Measurements from ENCODE around the gene TEDDM1. TPM values are rescaled to one million over a fixed set of nuclear protein-coding genes. Genes with fewer than 3 reads are reported as not detected.

TEDDM1 gene, protein sequence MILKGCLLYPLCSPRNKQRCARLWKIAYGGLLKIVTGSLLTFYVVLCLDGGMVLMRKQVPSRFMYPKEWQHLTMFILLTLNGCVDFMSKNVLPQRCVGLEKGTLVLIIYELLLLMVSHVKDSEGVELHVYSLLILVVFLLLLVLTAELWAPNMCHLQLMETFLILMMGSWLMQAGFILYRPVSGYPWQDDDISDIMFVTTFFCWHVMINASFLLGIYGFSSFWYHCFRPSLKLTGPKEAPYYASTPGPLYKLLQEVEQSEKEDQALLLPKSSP
- total RNA-seq = not detected in 2 replicates

DNA sequence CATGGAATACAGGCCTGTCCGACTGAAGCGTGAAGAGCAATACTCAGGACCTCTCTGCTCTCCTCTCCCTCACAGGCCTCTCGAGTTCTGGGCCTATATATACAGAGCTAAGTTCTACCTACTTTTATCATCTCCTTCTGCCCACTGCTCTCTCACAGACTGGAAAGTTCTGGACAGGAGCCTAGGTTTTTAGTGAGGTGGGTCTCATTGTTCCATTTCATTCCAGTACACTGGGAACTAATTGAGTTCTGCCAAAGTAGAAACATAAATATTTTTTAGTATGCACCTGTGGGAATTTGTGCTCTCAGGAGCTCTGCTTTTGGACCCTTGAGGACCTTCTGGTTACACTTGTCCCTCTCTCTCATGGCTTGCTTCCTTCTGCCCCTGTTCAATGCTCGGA lies at the start of gene TEDDM1:
Gene TEDDM1, minus strand, starts transcription at position 101 of the 400 bp plus-strand sequence. CDS start 182 bp downstream, outside the sequence.
- intact Hi-C loops (cut with micrococcal nuclease) = no loop called here

DNA sequence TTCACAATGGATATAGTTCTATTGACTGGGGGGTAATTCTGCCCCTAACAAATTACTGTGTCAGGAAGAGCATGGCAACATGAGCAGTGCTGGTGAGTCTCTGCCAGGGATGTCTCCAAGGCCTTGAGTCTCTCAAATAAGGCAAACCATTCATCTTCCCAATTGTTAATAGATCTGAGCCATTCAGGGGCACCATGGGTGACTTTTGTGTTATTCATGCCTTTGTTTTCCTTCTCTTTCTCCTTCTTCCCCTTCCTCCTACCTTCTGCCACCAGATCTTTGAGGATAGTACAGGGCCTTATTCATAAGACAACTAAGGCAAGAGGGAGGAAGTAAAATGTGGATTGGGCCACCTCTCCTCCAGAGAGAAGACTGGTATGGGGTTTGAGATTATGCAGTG lies 49.6 kb upstream of the TEDDM1 start, which contains the start of gene RGSL1:
Gene RGSL1, plus strand, starts transcription at position 60 of the 400 bp plus-strand sequence. Its CDS starts 20 bp downstream, at position 80.
- intact Hi-C loops (cut with micrococcal nuclease) = no loop called here

DNA sequence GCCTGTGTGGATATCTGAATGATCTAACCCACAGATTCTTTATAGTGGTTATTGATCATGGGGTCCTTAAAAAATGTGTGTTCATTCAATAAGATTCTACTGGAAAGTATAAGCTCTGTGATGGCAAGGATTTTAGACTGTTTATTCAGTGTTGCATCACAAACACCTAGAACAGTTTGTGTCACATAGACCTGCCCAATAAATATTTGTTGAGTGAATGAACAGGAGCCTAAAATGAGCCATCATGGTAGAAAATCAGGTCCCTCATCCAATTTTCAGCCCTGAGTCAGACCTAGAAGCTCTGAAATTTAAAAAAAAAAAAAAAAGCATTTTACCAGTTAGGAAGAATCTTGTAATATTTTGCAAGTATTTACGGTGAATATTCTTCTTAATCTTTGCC lies 47.2 kb upstream of the TEDDM1 start:
- intact Hi-C loops (cut with micrococcal nuclease) = loop anchor here (2.0 kb wide), 2 partner anchors 141 to 391 kb away; partner anchors contain the start of genes DHX9 and RNASEL

DNA sequence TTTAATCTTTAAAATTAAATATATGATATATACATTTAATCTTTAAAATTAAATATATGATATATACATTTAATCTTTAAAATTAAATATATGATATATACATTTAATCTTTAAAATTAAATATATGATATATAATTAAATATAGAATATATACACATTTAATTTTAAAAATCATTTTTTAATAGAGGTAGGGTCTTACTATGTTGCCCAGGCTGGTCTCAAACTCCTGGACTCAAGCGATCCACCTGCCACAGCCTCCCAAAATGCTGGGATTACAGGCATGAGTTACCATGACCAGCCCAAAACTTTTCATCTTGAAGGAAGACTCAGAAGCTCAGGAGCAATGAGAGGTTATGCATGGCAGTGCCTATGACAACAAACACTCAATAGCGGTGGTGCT lies 46.7 kb upstream of the TEDDM1 start:
- intact Hi-C loops (cut with micrococcal nuclease) = loop anchor here (2.0 kb wide), 2 partner anchors 142 to 392 kb away; partner anchors contain the start of genes DHX9 and RNASEL

DNA sequence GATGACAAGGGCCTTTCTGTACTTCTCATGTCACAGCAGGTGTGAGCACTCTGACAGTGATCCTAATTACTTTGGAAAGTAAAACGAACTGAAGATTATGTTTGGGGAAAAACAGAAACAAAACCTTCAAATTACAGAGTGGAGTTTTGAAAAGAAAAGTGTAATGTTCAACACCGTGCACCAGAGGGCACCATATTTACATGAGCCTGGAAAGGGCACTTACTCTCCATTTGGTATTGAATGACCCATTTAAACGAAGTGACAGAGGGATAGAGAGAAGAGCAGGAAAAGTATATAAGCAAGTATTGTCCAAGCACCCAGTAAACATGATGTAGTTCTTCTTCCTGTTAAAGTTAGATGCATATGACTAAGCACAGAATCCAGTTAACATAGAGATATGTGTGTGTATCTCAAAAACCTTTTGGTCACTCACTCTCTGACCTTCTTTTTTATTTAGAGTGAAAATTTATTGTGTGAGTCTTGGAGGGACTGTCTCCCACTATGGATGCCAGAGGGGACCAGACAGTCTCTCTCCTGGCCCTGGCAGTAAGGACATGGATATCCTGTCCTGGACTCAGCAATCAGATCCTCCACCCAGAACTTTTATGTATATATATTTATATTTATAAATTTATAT lies 45.7 kb upstream of the TEDDM1 start:
- intact Hi-C loops (cut with micrococcal nuclease) = loop anchor here (1.0 to 2.0 kb wide), 6 partner anchors 143 to 393 kb away; partner anchors contain the start of genes DHX9, NPL and RNASEL

DNA sequence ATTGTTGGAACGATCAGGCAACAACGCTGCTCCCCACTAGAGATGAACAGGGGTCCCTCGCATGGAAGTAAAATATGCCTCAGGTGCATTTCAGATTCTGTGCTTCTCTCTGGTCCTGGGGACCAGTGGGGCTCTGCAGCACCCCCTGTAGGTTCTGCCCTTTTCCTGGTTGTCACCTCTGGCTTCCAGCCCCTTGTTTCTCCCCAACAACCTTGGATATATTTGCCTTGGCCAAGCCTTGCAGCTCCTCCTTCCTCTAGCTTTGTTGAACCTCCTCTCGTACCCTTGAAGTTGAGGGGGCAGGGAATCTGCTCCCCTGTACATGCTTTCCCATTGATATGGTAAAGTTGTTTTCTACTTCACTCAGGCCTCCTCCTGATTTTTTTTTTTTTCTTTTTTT lies 44.0 kb upstream of the TEDDM1 start:
- intact Hi-C loops (cut with micrococcal nuclease) = no loop called here

DNA sequence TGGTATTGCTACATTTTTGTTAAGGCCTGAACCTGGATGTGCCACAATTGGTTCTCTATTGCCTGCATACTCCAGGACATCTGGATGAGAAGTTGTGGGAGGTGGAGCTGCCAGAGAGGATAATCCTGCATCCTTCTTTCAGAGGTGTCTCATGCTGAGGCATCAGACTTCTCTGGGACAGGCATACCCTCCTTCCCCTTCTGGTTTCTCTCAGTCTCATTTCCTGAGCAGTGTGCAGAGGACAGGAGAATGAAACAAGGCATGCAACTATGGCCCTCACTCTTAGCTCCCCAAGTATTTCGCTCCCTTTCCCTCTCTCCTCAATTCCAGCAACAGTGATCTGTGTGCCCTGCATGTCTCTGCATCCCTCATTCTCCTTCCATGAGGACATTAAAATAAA lies 41.9 kb upstream of the TEDDM1 start:
- intact Hi-C loops (cut with micrococcal nuclease) = no loop called here

DNA sequence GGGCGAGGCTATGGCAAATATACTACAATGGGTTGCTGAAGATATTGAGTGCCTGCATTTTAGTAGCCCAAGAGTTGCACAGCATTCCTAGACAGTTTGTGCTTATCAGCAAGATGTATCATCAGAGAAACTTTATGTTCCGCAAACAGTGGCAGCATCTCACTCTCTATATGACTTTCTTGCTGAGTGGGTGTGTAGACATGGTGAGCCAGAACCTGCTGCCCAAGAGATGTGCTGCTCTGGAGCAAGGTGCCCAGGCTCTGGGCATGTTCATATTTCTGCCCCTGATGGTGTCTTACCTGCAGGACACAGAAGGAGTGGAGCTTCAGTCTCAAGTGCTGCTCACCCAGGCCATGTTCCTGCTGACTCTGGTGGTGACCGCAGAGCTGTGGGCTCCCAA lies 41.3 kb upstream of the TEDDM1 start:
- intact Hi-C loops (cut with micrococcal nuclease) = no loop called here

DNA sequence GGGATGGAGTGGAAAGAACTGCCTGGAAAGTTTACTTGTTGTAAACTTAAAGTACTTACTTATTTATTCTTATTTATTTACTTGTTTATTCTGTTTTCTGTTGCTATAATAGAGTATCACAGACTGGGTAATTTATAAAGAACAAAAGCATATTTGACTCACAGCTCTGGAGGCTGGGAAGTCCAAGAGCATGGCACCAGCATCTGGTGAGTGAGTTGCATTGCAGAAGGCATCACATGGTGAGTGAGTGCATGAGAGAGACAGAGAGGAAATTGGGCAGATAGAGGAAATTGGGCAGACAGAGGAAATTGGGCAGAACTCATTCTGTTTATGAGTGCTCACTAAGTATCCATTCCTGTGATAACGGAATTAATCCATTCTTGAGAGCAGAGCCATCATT lies 37.9 kb upstream of the TEDDM1 start:
- intact Hi-C loops (cut with micrococcal nuclease) = no loop called here

DNA sequence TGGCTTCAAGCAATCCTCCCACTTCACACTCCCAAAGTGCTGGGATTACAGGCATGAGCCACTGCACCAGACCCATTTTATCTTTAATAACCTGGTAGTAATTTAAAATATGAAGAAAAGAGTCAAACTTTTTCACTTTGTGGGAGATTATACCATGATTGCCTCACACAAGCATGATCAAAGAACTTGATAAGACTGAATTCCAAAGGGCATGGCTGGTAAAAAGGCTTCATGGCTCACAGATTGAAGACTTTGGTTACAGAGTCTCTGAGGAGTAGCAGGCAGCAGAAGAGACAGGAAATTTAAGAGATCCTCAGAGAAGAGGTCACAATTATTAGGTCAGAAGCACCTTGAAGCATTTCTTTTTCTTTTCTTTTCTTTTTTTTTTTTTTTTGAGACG lies 33.1 kb upstream of the TEDDM1 start:
- intact Hi-C loops (cut with micrococcal nuclease) = no loop called here

DNA sequence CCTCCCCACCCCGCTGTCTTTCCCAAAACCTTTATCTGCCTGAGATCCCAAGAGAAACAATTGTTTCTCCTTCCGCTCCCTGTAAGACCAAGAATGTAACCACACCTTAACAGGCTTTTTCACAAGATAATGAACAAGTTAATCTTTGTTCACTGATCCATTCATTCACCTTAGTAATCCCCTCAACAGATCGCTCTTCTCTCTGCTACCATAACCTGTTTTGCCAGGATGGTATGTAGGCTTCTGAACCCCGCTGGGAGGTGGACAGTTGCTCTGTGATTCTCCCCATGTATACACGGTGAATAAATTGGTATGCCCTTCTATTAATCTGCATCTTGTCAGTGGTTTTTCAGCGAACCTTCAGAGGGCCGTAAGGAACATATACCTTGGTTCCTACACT lies 30.8 kb upstream of the TEDDM1 start:
- intact Hi-C loops (cut with micrococcal nuclease) = loop anchor here (2.0 kb wide), 2 partner anchors 34 to 158 kb away; partner anchors contain the start of gene RNASEL

DNA sequence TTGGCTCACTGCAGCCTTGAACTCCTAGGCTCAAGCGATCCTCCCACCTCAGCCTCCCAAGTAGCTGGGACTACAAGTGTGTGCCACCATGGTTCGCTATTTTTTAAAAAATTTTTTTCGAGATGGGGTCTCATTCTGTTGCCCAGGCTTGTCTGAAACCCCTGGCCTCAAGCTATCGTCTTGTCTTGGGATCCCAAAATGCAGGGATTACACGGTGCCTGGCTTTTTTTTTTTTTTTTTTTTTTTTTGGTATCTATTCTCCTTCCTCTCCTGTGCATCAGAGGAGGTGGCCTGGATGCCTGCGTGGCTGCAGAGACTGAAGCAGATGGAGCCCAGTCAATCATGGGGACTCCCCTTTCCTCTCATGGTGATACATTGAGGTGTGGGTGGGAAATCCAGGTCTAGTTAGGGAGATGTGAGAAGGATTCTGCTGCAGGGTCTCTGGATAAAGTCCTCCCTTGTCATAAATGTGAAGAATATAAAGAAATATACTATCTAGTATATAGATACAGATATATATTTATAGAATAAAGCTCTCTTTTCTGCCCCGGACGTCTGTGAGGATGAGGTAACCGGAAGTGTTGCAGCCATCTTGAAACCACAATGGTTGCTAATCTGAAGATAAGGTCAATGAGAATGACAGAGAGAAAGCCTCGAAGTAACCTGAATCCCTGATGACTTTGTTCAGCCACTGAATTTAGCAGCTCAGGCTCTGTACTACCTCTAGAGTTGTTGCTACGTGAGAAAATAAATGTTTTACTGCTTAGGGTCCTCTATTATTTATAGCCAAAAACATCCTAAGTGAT lies 30.0 kb upstream of the TEDDM1 start:
- intact Hi-C loops (cut with micrococcal nuclease) = loop anchor here (1.0 to 2.0 kb wide), 3 partner anchors 34 to 346 kb away; partner anchors contain the start of gene RNASEL

DNA sequence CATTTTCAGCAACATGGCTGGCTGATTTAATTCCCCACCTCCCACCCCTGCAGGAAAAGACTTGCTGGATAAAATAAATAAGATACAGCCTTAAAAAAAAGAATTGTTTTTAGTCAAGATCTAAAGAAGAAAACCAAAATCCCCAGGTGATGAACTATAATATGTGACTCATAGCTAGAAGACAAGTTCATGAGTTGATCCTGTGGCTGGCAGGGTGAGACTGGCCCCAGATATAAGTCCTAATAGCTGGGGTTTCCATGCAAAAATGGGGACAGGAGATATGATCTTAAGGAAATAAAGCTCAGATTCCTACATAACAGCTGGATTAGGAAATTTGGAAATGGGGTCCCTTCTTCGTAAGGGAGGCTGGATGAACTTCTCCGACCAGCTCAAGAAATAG lies 27.6 kb upstream of the TEDDM1 start:
- intact Hi-C loops (cut with micrococcal nuclease) = no loop called here

DNA sequence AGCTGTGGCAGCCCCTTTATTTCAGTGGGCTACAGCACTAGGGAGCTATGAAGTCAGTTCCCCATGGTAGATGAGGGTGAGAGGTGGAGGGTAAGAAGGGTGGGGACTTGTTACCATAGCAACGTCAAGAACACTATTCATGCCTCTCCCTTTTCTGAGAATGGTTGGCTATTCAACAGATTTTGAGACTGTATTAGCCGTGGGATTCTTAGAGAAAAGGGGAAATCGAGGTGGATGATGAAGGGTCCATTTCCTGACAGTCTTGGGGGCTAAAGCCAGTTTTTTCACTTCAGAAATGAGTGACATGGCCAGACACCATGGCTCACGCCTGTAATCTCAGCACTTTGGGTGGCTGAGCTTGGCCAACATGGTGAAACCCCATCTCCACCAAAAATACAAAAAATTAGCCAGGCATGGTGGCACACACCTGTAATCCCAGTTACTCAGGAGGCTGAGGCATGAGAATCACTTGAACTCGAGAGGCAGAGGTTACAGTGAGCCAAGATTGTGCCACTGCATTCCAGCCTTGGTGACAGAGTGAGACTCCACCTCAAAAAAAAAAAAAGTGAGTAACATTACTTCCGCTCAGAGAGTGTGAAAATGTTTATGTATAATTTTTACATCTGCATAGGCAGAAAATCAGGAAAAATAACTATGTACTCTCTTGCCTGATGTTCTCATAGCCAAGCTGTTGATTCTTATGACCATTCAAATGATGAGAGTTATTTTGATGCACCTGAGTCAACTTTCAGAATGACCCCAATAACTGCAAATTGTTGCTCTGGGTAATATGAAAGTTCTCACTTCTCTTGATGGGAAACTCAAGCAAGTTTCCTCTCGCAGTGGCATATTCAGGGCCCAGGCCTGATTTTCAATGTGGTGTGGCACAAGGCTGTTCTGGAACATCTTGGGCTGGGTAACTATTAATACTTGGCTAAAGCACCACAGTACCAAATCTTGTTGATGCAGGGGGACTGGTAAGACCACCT lies 26.3 kb upstream of the TEDDM1 start:
- intact Hi-C loops (cut with micrococcal nuclease) = no loop called here

DNA sequence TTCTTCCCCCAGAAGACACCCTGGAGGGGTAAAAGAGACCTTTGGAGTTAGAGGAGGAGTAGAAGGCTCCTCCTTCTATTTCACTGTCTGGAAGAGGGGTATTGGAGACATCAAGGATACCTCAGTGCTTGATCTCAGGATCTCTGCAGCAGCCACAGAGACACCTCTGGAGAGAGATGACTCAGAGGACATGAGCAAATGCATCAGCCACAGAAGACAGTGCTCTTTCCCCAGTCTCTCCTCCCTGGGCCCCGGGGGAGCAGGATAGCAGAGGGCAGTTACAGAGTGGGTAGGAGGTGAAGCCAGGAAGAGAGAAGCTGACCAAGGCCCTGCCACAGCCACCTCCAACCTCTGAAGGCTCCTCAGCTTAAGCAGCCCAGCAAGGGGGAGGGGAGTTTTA lies 15.3 kb upstream of the TEDDM1 start:
- intact Hi-C loops (cut with micrococcal nuclease) = no loop called here

DNA sequence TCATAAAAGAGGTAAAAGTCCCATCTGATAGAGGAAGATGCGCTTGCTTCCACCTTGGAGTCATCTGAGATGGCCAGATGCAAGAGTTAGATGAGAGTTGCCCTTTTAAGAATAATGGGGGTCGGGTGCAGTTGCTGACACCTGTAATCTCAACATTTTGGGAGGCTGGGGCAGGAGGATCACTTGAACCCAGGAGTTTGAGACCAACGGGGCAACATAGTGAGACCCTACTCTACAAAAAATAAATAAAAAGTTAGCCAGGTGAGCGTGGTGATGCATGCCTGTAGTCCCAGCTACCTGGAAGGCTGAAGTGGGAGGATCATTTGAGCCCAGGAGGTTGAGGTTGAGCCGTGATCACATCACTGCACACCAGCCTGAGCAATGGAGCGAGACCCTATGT lies 13.5 kb upstream of the TEDDM1 start:
- intact Hi-C loops (cut with micrococcal nuclease) = no loop called here

DNA sequence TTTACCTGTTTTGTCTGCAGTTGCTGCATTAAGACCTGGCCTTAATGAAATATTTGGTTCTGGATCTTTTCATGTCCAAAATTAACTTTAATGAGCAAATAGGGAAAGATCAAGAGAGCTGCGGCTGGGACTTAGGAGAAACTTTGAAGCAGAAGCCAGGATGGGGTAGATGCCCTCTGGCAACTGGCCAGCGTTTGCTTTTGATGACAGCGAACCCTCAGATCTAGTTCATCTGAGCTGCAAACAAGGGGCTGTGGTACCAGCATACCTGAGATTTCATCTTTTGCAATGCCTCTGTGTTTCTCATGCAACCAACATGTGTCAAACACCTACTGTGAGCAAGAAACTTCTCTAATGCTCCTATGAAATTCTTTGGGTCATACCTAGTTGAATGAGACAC lies 13.0 kb upstream of the TEDDM1 start:
- intact Hi-C loops (cut with micrococcal nuclease) = no loop called here

DNA sequence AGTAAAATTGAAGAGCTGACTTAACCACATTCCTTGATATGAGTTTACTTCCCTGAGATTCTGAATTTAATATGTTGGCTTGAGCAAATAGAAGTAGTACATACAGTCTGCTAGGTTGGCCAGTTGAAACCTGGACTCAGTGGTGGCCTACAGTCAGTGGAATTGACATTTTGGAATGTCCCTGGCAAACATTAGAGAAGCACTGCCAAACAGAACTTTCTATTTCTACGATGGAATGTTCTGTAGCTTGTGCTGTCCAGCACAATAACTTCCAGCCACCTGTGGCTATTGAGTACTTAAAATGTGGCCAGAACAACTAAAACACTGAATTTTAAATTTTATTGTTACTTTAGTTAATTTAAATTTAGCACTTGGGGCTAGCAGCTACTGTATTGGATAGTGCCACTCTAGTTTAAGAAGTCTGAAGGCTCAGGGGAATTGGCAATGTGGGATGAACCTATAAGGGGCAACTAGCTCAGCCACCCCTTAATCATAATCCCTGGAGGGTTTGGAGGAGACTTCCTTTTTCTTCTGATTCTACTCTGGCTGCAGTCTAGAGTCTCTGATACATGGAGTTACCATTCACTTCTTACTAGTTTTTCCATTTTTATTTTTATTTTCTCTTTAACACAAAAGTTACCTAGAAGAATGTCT lies 10.3 kb upstream of the TEDDM1 start:
- intact Hi-C loops (cut with micrococcal nuclease) = no loop called here

DNA sequence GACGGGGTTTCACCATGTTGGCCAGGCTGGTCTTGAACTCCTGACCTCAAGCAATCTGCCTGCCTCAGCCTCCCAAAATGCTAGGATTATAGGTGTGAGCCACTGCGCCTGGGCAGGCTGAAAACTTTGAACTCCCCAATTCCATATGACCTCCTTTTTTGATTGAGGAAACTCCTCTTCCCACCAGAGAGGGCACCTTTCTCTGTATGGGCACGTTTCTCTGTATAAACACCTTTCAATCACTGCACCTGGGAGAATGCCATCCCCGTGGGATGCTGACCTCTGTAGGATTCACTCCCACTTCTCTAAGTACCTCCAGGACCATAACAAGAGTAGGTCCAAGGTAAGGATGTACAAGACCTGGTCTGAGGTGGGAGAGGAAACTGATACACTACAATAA lies 9.7 kb upstream of the TEDDM1 start:
- intact Hi-C loops (cut with micrococcal nuclease) = no loop called here
